ENCODE results near the gene ANKRD44. TPM values are rescaled to one million over a fixed set of nuclear protein-coding genes. Genes with fewer than 3 reads are reported as not detected.

ANKRD44 gene
- polyA plus RNA-seq, 1 donor: 15.5 TPM

DNA sequence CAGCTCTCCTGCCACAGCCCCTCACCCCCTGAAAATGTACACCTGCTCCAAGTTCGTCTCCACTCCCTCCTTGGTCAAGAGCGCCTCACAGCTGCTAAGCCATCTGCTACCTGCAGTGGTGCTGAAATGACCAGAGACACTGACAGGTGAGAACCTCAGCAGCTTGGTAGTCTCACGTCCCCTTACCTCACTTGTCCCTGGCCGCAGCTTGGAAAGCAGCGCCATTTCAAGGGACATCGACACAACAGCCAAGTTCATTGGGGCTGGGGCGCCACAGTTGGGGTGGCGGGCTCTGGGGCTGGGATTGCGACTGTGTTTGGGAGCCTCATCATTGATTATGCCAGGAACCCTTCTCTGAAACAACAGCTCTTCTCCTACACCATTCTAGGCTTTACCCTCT lies 47.5 kb downstream of the ANKRD44 start:
- no peak for DNase-seq

GRCh38 chr2:197261808-197262226 lies 48.8 kb downstream of the ANKRD44 start:
- DNase-seq: no peak

GRCh38 chr2:197259470-197259999 lies 51.0 kb downstream of the ANKRD44 start:
- no peak for DNase-seq

GRCh38 chr2:197258580-197258979 lies 52.0 kb downstream of the ANKRD44 start:
- no peak for DNase-seq

- no peak for DNase-seq
Observed at GRCh38 chr2:197256547-197257170, 53.9 kb downstream of the ANKRD44 start.

DNA sequence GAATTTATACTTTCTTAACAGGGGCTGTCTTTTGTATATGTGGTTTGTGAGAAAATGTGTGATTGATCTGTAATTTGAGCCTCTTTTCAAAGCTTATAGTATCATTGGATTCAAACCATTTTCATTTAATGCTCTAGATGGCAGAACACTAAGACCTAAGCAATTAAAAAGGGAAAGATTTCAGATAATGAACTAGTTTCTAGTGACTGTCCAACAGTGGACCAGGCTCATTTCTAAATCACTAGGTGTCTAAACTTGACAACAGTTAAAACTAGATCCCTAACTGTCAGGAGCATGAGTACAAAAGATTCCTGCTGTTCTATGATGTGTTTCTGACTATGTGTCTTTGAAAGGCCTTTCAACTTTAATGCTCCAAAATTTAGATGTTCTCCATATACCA lies 54.6 kb downstream of the ANKRD44 start:
- DNase-seq: no peak

- DNase-seq: peak; percentile 22
Observed at GRCh38 chr2:197255543-197255942, 55.0 kb downstream of the ANKRD44 start.

DNA sequence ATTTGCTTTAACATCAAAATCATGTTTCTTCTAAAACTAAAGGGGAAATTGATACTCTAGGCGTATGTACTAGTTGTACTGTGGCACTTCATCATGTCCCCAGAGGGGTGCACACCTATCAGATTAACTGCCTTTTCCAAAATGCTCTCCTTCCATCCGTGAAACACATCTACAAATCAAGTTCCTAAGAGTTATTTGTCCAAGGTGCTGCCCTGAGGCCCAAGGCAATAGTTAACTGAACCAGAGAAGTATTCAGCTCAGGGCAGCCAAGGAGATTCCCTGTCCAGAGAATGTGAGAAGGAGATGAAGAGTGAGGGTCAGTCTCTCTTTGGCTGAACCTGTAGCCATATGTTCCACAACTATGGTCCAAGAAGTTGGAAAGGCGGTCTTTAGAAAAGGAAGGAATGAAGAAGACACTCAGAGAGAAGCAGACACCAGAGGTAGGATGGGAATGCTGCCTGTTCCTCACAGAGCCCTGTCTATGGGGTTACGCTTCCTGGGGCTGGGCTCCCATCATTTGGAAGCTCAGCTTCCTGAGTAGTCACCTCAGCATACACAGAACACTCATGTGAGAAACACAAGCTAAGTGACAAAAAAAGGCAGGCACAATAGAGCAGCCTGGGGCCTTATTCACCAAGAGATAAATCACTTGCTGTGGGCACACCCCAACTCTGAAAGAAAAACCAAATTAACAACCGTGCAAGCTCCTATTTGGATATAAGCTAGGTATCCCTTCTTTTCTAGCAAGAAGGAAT lies 55.6 kb downstream of the ANKRD44 start:
- DNase-seq: peak; percentile 44

DNA sequence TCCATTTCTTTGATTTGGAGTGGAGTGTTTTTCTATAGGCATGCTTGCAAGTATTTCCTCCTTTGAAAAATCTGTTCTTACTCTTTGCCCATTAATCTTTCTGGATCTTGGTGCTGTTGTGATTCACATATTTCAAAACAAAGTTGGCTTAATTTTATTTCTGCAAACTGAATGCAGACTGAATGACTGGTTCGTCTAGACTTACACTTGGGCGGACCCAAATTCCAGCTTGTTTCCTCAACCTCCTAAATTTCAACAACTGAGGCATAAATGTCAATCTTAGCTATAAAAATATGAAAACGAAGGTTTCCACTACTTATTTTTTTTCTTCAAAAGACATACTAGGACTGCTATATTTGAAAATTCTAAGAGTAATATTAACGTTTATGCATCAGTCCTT lies 59.0 kb downstream of the ANKRD44 start:
- no peak for DNase-seq

- DNase-seq: no peak
Observed at GRCh38 chr2:197251163-197251562, 59.4 kb downstream of the ANKRD44 start.

- DNase-seq: no peak
Observed at GRCh38 chr2:197250084-197250397, 60.5 kb downstream of the ANKRD44 start.

DNA sequence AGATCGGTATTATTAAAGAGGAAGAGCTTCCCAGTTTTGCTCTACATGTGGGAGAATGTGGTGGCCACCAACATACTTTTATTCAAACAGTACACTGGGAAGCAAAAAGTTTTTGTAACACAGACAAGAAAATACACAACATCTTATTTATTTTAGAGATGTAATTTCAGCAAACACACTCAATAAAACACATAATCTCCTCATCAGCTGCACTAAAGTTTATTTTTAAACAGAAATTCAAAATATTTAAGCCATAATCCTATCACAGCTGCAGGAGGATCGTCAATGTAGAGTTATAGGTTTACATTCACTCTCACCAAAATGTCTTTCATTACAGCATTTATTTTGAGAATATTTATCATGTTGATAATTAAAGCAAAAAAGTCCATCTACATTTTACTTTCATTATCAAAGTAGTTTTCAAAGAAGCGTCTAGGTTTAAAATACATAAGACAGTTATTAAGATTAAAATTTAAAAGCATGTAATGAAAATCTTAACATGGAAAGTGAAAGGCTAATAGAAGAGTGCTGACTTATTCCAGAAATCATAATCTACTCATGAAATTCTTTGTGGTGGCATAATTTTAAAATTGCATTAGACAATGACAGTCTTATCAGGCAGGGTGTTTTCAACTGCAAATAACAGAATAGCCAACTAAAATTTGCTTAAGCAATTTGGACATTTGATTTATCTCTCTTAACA lies 61.0 kb downstream of the ANKRD44 start:
- DNase-seq: no peak

DNA sequence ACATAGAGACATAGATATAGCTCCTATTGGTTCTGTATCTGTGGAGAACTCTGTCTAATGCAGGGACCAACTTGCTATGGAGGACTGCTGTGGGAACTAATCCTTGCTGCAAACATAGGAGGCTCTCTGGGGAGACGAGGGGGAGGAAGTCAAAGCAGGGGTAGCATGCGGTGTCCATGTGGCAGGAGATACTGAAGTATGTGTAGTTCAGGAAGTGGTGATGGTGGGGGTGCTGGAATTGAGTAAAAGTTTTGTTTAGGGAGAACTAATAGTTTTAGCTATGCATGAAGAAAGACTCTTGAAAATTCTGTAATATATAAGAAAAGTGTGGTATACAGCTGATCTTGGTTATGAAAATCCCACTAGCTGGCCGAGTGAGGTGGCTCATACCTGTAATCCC lies 62.0 kb downstream of the ANKRD44 start:
- no peak for DNase-seq

GRCh38 chr2:197248001-197248401 lies 62.6 kb downstream of the ANKRD44 start:
- DNase-seq: no peak

DNA sequence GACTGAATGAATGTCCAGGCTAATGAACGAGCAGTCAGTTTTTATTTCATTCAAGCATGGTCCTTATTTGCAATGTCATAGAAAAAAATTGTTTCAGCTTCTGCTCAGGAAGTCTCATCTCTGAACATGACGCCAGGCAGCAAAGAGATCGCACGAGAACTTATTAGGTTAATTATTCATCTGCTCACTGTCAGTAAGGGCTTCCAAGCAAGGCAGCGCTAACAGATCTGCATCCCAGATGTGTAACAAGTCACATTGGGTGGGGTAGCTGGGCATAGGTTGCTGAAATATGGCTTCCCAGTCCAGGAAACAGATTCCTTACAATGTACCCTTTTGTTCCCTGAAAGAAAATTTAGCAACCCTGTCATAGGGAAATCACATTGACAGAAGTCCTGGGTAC lies 63.5 kb downstream of the ANKRD44 start:
- no peak for DNase-seq

- no peak for DNase-seq
Observed at GRCh38 chr2:197245829-197246804, 64.5 kb downstream of the ANKRD44 start.

DNA sequence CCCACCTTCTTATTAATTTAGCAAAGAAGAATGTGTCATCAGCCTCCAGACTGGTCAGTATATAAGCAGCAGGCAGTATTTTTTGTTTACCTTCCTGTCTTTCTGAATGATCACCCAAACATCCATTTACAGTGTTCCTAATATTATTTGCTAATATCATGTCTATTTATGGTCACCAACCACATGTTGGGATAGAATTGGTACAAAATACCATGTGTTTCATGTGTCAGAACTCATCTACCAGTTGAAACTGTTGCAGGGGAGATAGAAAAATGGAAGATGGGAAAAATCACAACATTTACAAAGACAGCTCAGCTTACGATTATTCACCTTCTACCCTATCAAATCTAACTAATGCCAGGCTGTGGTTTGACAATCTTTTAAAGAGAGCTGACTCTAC lies 66.2 kb downstream of the ANKRD44 start:
- DNase-seq: no peak

- DNase-seq: no peak
Observed at GRCh38 chr2:197242719-197243118, 67.9 kb downstream of the ANKRD44 start.

- no peak for DNase-seq
Observed at GRCh38 chr2:197241596-197241995, 69.0 kb downstream of the ANKRD44 start.

DNA sequence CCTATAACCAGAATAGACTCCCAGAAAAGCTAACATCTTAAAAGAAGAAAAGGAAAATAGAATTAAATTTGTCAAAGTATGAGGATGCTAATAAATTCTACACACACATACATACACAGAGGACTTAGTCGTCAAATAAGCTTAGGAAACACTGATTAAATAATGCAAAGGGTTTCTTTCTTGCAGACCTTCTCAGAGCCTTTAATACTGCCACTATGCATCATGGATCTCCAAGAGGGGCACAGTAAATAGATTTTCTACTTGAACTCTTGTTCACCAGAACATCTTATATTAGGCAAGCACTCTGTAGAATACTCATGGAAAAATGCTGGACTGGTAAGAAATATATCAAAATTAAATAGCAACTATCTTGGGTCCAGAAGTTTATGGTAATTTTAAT lies 69.4 kb downstream of the ANKRD44 start:
- no peak for DNase-seq

GRCh38 chr2:197240421-197241041 lies 70.0 kb downstream of the ANKRD44 start:
- no peak for DNase-seq

All from left kidney (tissue), 2 donors.